K562 (cell line): Measurements from ENCODE around the gene KIF21A. TPM values are rescaled to one million over a fixed set of nuclear protein-coding genes. Genes with fewer than 3 reads are reported as not detected.

Experiments used
- ATAC-seq: fragments of 200-7000 bp; cut with Tn5 transposase; 3 replicates; pipeline ENCODE4 v1.9.1; 2020; ENCODE audit warnings: moderate library complexity
- BruUV-seq: library from RNA; stranded (reverse); fragments of 400-500 nt; replicated peaks from 2 replicates; lab custom pipeline; 2021; lab: Mats Ljungman, UMichigan
- CTCF ChIA-PET: fragments of 300-600 bp; formaldehyde crosslinking; extraction: SDS; loops from one replicate; lab custom pipeline; 2021; ENCODE audit warnings: low intra/inter-chr PET ratio; lab: Yijun Ruan, JAX
- POLR2A ChIA-PET: fragments of 300-600, 350-650 bp; sonication (Branson Sonifier 250); formaldehyde crosslinking; extraction: SDS; loops from one replicate; lab custom pipeline; 2021; ENCODE audit warnings: antibody characterized with exemption, inconsistent platforms; lab: Yijun Ruan, JAX
- DNase-seq, 4 experiments: peaks; one replicate each; pipeline versions ENCODE4 v3.0.0 to v3.0.0-alpha.2; 2011 to 2018; ENCODE audit warnings: low spot score in 3 of 4, mixed read lengths in 3 of 4; ENCODE audit errors: extremely low read depth in 1 of 4
- FAIRE-seq: peaks from 2 replicates; lab custom pipeline; 2011; peaks lifted over from hg19 to GRCh38; lab: Jason Lieb, UNC
- H2AFZ ChIP-seq: 2 replicates; pipeline ENCODE4 v1.6.0; 2011; ENCODE audit warnings: low read depth, low read length, control low read depth, inconsistent platforms
- H3K27ac ChIP-seq: fragments of 200-600 bp; 3 replicates; pipeline ENCODE4 v1.8.0; 2011; ENCODE audit warnings: low read depth, mild to moderate bottlenecking, control low read depth, inconsistent platforms, low read length, moderate library complexity, mixed read lengths; ENCODE audit errors: extremely low read depth
- H3K27me3 ChIP-seq, 2 experiments: fragments of 300-600 bp in 1 of 2; 2 replicates in 1 of 2; 3 replicates in 1 of 2; pipeline versions ENCODE4 v1.6.0 to v1.8.0; 2011; ENCODE audit warnings: inconsistent platforms in 2 of 2, low read length in 2 of 2, mild to moderate bottlenecking in 1 of 2, mixed read lengths in 1 of 2, moderate library complexity in 1 of 2; ENCODE audit not compliant: control insufficient read depth in 2 of 2, insufficient read depth in 2 of 2
- H3K36me3 ChIP-seq: fragments of 300-600 bp; 3 replicates; pipeline ENCODE4 v1.8.0; 2011; ENCODE audit warnings: mild to moderate bottlenecking, low read length, inconsistent platforms; ENCODE audit not compliant: control insufficient read depth, insufficient read depth
- H3K4me1 ChIP-seq, 2 experiments: fragments of 200-600 bp in 1 of 2; replicated peaks in 1 of 2; 2 replicates in 1 of 2; 3 replicates in 1 of 2; pipeline versions ENCODE4 v1.5.1 to v1.8.0; 2011; ENCODE audit warnings: inconsistent platforms in 2 of 2, low read length in 2 of 2, mild to moderate bottlenecking in 1 of 2, mixed read lengths in 1 of 2, moderate library complexity in 1 of 2; ENCODE audit not compliant: control insufficient read depth in 2 of 2, insufficient read depth in 2 of 2
- H3K4me2 ChIP-seq: 2 replicates; pipeline ENCODE4 v1.6.1; 2011; ENCODE audit warnings: low read length, control low read depth, inconsistent platforms, mixed read lengths; ENCODE audit not compliant: insufficient read depth
- H3K4me3 ChIP-seq: fragments of 200-600 bp; sonication (generic), shearing (Covaris generic); 2 replicates; pipeline ENCODE4 v1.5.1; 2016; ENCODE audit warnings: control low read depth, inconsistent platforms
- H3K79me2 ChIP-seq: fragments of 200-600 bp; 3 replicates; pipeline ENCODE4 v1.8.0; 2011; ENCODE audit warnings: low read length, inconsistent platforms; ENCODE audit not compliant: control insufficient read depth, insufficient read depth
- H3K9ac ChIP-seq, 2 experiments: 2 replicates each; pipeline versions ENCODE4 v1.6.0 to v1.6.1; 2011; ENCODE audit warnings: low read depth in 2 of 2, low read length in 2 of 2, control low read depth in 1 of 2, inconsistent platforms in 1 of 2, mild to moderate bottlenecking in 1 of 2, mixed read lengths in 1 of 2; ENCODE audit not compliant: insufficient read depth in 1 of 2
- H3K9me1 ChIP-seq: one replicate; pipeline ENCODE4 v1.6.0; 2011; ENCODE audit warnings: inconsistent platforms, mild to moderate bottlenecking, low read length, moderate library complexity; ENCODE audit not compliant: control insufficient read depth, insufficient read depth
- H3K9me3 ChIP-seq: replicated peaks from 2 replicates; pipeline ENCODE4 v1.5.1; 2011; ENCODE audit warnings: low read depth, low read length, inconsistent platforms; ENCODE audit not compliant: control insufficient read depth, insufficient read depth
- H4K20me1 ChIP-seq: replicated peaks from 2 replicates; pipeline ENCODE4 v1.6.1; 2011; ENCODE audit warnings: low read length, inconsistent platforms, mixed read lengths; ENCODE audit not compliant: control insufficient read depth, insufficient read depth
- GABPB1 ChIP-seq: sonication (generic); formaldehyde crosslinking; IDR thresholded peaks from 2 replicates; pipeline ENCODE4 v1.8.0; 2022; ENCODE audit warnings: mild to moderate bottlenecking, missing genetic modification reagents
- GATAD2A ChIP-seq: fragments of 450-650 bp; IDR thresholded peaks from 2 replicates; pipeline ENCODE4 v1.6.1; 2017
- HDAC6 ChIP-seq: IDR thresholded peaks from 2 replicates; pipeline ENCODE4 v1.6.1; 2012; ENCODE audit warnings: low read depth, mild to moderate bottlenecking, control low read depth, inconsistent platforms, low read length, moderate library complexity
- LARP7 ChIP-seq: fragments of 450-650 bp; IDR thresholded peaks from 2 replicates; pipeline ENCODE4 v1.6.1; 2016
- MEIS2 ChIP-seq: fragments of 450-650 bp; IDR thresholded peaks from 2 replicates; pipeline ENCODE4 v1.6.1; 2014; ENCODE audit warnings: mild to moderate bottlenecking; ENCODE audit not compliant: partially characterized antibody
- NBN ChIP-seq: fragments of 450-650 bp; IDR thresholded peaks from 2 replicates; pipeline ENCODE4 v1.6.1; 2016; ENCODE audit warnings: low read depth, mild to moderate bottlenecking
- NCOA6 ChIP-seq: fragments of 450-650 bp; IDR thresholded peaks from 2 replicates; pipeline ENCODE4 v1.6.1; 2017; ENCODE audit warnings: mild to moderate bottlenecking
- POLR2H ChIP-seq: IDR thresholded peaks from 2 replicates; pipeline ENCODE4 v1.6.1; 2016; ENCODE audit warnings: missing genetic modification characterization, low read depth, mild to moderate bottlenecking, control low read depth, missing compliant biosample characterization, moderate library complexity
- SP2 ChIP-seq: IDR thresholded peaks from 2 replicates; pipeline ENCODE4 v1.6.1; 2011; ENCODE audit warnings: mild to moderate bottlenecking, low read depth, low read length, moderate library complexity; ENCODE audit not compliant: poor library complexity, severe bottlenecking; ENCODE audit errors: extremely low read depth
- SREBF2 ChIP-seq: sonication (generic); formaldehyde crosslinking; IDR thresholded peaks from 2 replicates; pipeline ENCODE4 v1.4.0; 2020; ENCODE audit warnings: mild to moderate bottlenecking, missing genetic modification reagents
- ZNF165 ChIP-seq: fragments of 250-450 bp; sonication (Bioruptor Pico); IDR thresholded peaks from 2 replicates; pipeline ENCODE4 v1.4.0; 2020; ENCODE audit warnings: borderline replicate concordance
- ZNF436 ChIP-seq: fragments of 250-450, 450-650 bp; sonication (Bioruptor Pico); formaldehyde crosslinking; IDR thresholded peaks from 2 replicates; pipeline ENCODE4 v1.7.0; 2020; ENCODE audit warnings: mild to moderate bottlenecking
- ZSCAN29 ChIP-seq: fragments of 450-650 bp; IDR thresholded peaks from 2 replicates; pipeline ENCODE4 v1.6.1; 2017
- whole genome bisulfite sequencing: fragments of 100-300 bp; shearing (Covaris generic); methylation state at CpG from one replicate; pipeline ENCODE4 v1.1.6; 2016; ENCODE audit warnings: low coverage, mixed read lengths; ENCODE audit not compliant: insufficient coverage; ENCODE audit errors: missing lambda C conversion rate; 5-methylcytosine and 5-hydroxymethylcytosine counted together
- in situ Hi-C: fragments of 300-500 bp; cut with MboI; formaldehyde crosslinking; loops from 4 replicates; pipeline ENCODE4 v1.15.0; 2018; ENCODE audit warnings: inconsistent platforms, mixed read lengths
- intact Hi-C: fragments of 100-400 bp; cut with micrococcal nuclease; formaldehyde crosslinking; loops from 2 replicates; pipeline ENCODE4 v1.14.2; 2022
- polyA plus RNA-seq, 8 experiments: library from polyadenylated mRNA; depleted of rRNA in 4 of 8; stranded (reverse) in 5 of 8; unstranded in 3 of 8; fragments of >200 nt; fragmentation: Nextera tagmentation in 2 of 8; fragmentation: Illumina TruSeq in 1 of 8; extraction: Ambion mirVana in 2 of 8; extraction: Trizol in 1 of 8; gene quantifications; 2 replicates each; pipeline versions ENCODE4 v1.2.1 to v1.2.3, GENCODE V29; 2011 to 2014; ENCODE audit warnings: inconsistent platforms in 1 of 8, missing spikeins in 1 of 8
- total RNA-seq, 7 experiments: library from RNA; depleted of rRNA in 6 of 7; stranded (reverse); fragments of >200 nt in 6 of 7; fragmentation: Illumina TruSeq in 2 of 7; extraction: Trizol in 2 of 7; gene quantifications; 2 replicates each; pipeline versions ENCODE4 v1.2.1 to v1.2.3, GENCODE V29; 2011 to 2021; ENCODE audit warnings: low replicate concordance in 1 of 7
- TF ChIP-seq, protein P1 (sequence below): sonication (generic); formaldehyde crosslinking; IDR thresholded peaks from 2 replicates; pipeline ENCODE4 v1.8.1; 2023; ENCODE audit warnings: mild to moderate bottlenecking, missing genetic modification reagents, moderate library complexity
- TF ChIP-seq, protein P2 (sequence below), 2 experiments: fragments of 450-650 bp; conservative IDR thresholded peaks; 2 replicates each; pipeline ENCODE4 v1.6.1; 2017; ENCODE audit warnings: mild to moderate bottlenecking in 2 of 2, moderate library complexity in 2 of 2
- TF ChIP-seq, protein P3 (sequence below): fragments of 200-800 bp; sonication (Bioruptor generic); IDR thresholded peaks from 2 replicates; pipeline ENCODE4 v1.6.1; 2017; ENCODE audit warnings: missing genetic modification characterization, missing compliant biosample characterization
- TF ChIP-seq, protein P4 (sequence below): fragments of 450-650 bp; formaldehyde crosslinking; IDR thresholded peaks from 2 replicates; pipeline ENCODE4 v1.4.0; 2022; ENCODE audit warnings: missing genetic modification characterization

KIF21A gene
- total and polyA plus RNA-seq, 9 of the 15 experiments (the other 6 are each of a cell fraction or from before 2014, with no cell fraction given) = 17.7 to 45.0 (median 30.3) TPM

DNA sequence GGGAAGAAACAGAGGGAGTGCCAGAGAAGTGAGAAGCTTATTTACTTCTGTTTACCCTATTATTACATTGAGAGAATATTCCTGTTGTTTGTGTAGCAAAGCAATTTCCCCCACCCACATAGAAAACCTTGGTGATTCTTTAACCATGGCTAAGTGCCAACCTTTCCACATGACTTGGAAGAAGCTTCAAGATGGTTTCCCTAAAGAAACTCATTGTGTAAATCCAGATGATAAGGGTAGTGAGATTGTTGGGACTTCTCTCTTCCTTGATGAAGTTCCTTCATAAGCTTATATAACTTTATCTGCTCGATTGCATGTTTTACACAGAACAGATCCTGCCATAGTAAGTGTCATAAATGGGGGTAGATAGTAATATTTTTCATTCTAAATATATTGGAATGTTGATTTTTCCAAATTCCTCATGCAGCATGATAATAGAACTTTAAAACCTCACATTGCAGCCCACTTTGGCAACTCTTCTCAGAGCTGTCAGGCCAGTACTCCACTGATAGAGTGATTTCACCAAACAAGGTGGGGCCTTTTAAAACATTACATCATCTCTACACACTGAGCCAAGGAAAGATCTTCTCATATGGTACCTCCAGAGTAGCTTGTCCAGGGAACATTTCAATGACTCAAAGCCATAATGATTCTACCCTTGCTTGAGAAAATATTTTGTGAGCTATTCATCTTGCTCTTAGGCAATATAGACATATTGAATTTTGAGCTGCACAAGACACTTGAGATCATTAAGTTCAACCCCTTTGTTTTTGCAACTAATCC lies 47.8 kb upstream of the KIF21A start (continued):
- TF ChIP-seq, protein P1, sequence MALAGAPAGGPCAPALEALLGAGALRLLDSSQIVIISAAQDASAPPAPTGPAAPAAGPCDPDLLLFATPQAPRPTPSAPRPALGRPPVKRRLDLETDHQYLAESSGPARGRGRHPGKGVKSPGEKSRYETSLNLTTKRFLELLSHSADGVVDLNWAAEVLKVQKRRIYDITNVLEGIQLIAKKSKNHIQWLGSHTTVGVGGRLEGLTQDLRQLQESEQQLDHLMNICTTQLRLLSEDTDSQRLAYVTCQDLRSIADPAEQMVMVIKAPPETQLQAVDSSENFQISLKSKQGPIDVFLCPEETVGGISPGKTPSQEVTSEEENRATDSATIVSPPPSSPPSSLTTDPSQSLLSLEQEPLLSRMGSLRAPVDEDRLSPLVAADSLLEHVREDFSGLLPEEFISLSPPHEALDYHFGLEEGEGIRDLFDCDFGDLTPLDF (CRISPR knock-in tag) = no peak
- TF ChIP-seq MEIS2 = peak; percentile 38
- TF ChIP-seq ZNF436 (CRISPR knock-in tag) = no peak
- no peak for TF ChIP-seq NCOA6
- no peak for TF ChIP-seq SP2
- no peak for TF ChIP-seq HDAC6
- no peak for TF ChIP-seq ZNF165
- no peak for TF ChIP-seq POLR2H (tag)
- no peak for TF ChIP-seq LARP7
- no peak for TF ChIP-seq GATAD2A
- TF ChIP-seq NBN = no peak

DNA sequence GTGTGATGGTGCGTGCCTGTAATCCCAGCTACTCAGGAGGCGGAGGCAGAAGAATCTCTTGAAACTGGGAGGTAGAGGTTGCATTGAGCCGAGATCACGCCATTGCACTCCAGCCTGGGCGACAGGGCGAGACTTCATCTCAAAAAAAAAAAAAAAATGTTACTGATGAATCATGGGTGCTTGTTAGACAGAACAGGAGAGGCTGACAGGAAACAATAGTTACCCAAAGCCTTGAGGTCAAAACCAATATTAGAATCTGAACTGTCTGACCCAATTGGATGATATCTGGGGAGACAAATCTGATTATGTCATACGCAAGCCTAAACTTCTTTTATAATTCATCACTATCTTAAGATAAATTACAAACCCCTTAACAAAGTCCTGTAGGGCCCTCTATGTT lies 40.7 kb upstream of the KIF21A start:
- Histone ChIP-seq H3K4me3 (no peak overlapping the region), H3K79me2 (no peaks in the 10 kb centered on the region), H3K27me3 (no peaks in the 10 kb centered on the region), H3K27ac (no peak overlapping the region), H2AFZ (no peak overlapping the region), H3K4me1 (no peaks in the 10 kb centered on the region), H3K4me2 (no peak overlapping the region), H3K36me3 (no peaks in the 10 kb centered on the region), H3K9ac (no peak overlapping the region), H3K9me1 (no peaks in the 10 kb centered on the region), H4K20me1 (no peaks in the 10 kb centered on the region), H3K9me3 (no peaks in the 10 kb centered on the region)
- DNase-seq (no peak), FAIRE-seq (no peak), ATAC-seq (no peak)
- no TSS peak for BruUV-seq
- TF ChIP-seq ZSCAN29 = no peak
- TF ChIP-seq, protein P2, sequence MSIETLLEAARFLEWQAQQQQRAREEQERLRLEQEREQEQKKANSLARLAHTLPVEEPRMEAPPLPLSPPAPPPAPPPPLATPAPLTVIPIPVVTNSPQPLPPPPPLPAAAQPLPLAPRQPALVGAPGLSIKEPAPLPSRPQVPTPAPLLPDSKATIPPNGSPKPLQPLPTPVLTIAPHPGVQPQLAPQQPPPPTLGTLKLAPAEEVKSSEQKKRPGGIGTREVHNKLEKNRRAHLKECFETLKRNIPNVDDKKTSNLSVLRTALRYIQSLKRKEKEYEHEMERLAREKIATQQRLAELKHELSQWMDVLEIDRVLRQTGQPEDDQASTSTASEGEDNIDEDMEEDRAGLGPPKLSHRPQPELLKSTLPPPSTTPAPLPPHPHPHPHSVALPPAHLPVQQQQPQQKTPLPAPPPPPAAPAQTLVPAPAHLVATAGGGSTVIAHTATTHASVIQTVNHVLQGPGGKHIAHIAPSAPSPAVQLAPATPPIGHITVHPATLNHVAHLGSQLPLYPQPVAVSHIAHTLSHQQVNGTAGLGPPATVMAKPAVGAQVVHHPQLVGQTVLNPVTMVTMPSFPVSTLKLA (conservative IDR thresholded peaks at IDR 0.05) = no peak
- no peak for TF ChIP-seq SREBF2 (CRISPR knock-in tag)
- TF ChIP-seq, protein P3, sequence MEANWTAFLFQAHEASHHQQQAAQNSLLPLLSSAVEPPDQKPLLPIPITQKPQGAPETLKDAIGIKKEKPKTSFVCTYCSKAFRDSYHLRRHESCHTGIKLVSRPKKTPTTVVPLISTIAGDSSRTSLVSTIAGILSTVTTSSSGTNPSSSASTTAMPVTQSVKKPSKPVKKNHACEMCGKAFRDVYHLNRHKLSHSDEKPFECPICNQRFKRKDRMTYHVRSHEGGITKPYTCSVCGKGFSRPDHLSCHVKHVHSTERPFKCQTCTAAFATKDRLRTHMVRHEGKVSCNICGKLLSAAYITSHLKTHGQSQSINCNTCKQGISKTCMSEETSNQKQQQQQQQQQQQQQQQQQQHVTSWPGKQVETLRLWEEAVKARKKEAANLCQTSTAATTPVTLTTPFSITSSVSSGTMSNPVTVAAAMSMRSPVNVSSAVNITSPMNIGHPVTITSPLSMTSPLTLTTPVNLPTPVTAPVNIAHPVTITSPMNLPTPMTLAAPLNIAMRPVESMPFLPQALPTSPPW (CRISPR knock-in tag) = no peak
- no peak for TF ChIP-seq GABPB1
- TF ChIP-seq, protein P4, sequence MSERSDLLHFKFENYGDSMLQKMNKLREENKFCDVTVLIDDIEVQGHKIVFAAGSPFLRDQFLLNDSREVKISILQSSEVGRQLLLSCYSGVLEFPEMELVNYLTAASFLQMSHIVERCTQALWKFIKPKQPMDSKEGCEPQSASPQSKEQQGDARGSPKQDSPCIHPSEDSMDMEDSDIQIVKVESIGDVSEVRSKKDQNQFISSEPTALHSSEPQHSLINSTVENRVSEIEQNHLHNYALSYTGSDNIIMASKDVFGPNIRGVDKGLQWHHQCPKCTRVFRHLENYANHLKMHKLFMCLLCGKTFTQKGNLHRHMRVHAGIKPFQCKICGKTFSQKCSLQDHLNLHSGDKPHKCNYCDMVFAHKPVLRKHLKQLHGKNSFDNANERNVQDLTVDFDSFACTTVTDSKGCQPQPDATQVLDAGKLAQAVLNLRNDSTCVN (CRISPR knock-in tag) = no peak
- WGBS = 70% methylated on average over 7 of the region's 7 CpGs
- in situ Hi-C loops (no loop called here), intact Hi-C loops (no loop called here)
- CTCF ChIA-PET = no interaction called here
- POLR2A ChIA-PET = interaction anchor here (0.7 kb wide), 1 partner anchor 49 kb away, joined by 3 read pairs; no protein-coding TSS in a partner anchor
